Panc1 (cell line): Measurements from ENCODE around the gene RPL39. TPM values are rescaled to one million over a fixed set of nuclear protein-coding genes. Genes with fewer than 3 reads are reported as not detected.

Experiments used
- ATAC-seq: fragments of 200-7000 bp; cut with Tn5 transposase; 2 replicates; pipeline ENCODE4 v1.9.1; 2020; ENCODE audit warnings: mild to moderate bottlenecking, moderate library complexity
- BruUV-seq: library from RNA; stranded (reverse); fragments of 400-500 nt; replicated peaks from 2 replicates; lab custom pipeline; 2021; lab: Mats Ljungman, UMichigan
- CTCF ChIA-PET: fragments of 300-600 bp; sonication (Branson Sonifier 250); formaldehyde crosslinking; loops from one replicate; lab custom pipeline; 2022; ENCODE audit warnings: antibody characterized with exemption; lab: Charles Lee
- POLR2A ChIA-PET: fragments of 300-600 bp; sonication (Branson Sonifier 250); formaldehyde crosslinking; loops from one replicate; lab custom pipeline; 2022; ENCODE audit warnings: antibody characterized with exemption; lab: Charles Lee
- DNase-seq: peaks from one replicate; pipeline ENCODE4 v3.0.0-alpha.2; 2010; ENCODE audit warnings: low read depth, low spot score
- H3K27ac ChIP-seq: 2 replicates; pipeline ENCODE4 v1.5.1; 2011; ENCODE audit warnings: mild to moderate bottlenecking, low read length, inconsistent platforms
- H3K27me3 ChIP-seq: fragments of 200-500 bp; sonication (Bioruptor generic); 2 replicates; pipeline ENCODE4 v1.6.0; 2014; ENCODE audit warnings: low read length, inconsistent platforms; ENCODE audit not compliant: control insufficient read depth, insufficient read depth
- H3K36me3 ChIP-seq: fragments of 200-500 bp; sonication (Bioruptor generic); 2 replicates; pipeline ENCODE4 v1.5.1; 2014; ENCODE audit warnings: inconsistent platforms, mild to moderate bottlenecking, low read length, moderate library complexity; ENCODE audit not compliant: control insufficient read depth, insufficient read depth
- H3K4me1 ChIP-seq: 2 replicates; pipeline ENCODE4 v1.5.1; 2011; ENCODE audit warnings: inconsistent platforms, mild to moderate bottlenecking, low read length, moderate library complexity; ENCODE audit not compliant: control insufficient read depth, insufficient read depth
- H3K4me3 ChIP-seq, 2 experiments: 2 replicates each; pipeline ENCODE4 v1.5.1; 2011 to 2012; ENCODE audit warnings: low read depth in 2 of 2, low read length in 2 of 2, mild to moderate bottlenecking in 2 of 2, inconsistent platforms in 1 of 2, moderate library complexity in 1 of 2
- H3K9me3 ChIP-seq: fragments of 200-500 bp; sonication (Bioruptor generic); 2 replicates; pipeline ENCODE4 v1.5.1; 2014; ENCODE audit warnings: low read depth, mild to moderate bottlenecking, inconsistent platforms, low read length, moderate library complexity; ENCODE audit not compliant: control insufficient read depth, insufficient read depth
- CTCF ChIP-seq: fragments of 450-650 bp; IDR thresholded peaks from 2 replicates; pipeline ENCODE4 v1.5.1; 2017; ENCODE audit warnings: mild to moderate bottlenecking
- POLR2AphosphoS5 ChIP-seq: IDR thresholded peaks from 2 replicates; pipeline ENCODE4 v1.6.1; 2012; ENCODE audit warnings: mild to moderate bottlenecking, low read depth, low read length, moderate library complexity
- REST ChIP-seq, 2 experiments: IDR thresholded peaks; 2 replicates each; pipeline ENCODE4 v1.6.1; 2011 to 2012; ENCODE audit warnings: low read depth in 2 of 2, control low read depth in 1 of 2, low read length in 1 of 2, mild to moderate bottlenecking in 1 of 2, moderate library complexity in 1 of 2; ENCODE audit not compliant: insufficient read depth in 1 of 2
- SIN3A ChIP-seq: IDR thresholded peaks from 2 replicates; pipeline ENCODE4 v1.6.1; 2012; ENCODE audit warnings: low read depth, mild to moderate bottlenecking, low read length, moderate library complexity, borderline replicate concordance; ENCODE audit not compliant: insufficient read depth
- TCF7L2 ChIP-seq: IDR thresholded peaks from 2 replicates; pipeline ENCODE4 v1.6.1; 2011; ENCODE audit warnings: mild to moderate bottlenecking, low read depth, low read length, inconsistent platforms
- in situ Hi-C: cut with HindIII; loops from 2 replicates; pipeline ENCODE4 v1.10.0; 2016; ENCODE audit warnings: low sequenced_read_pairs, low pct_unique_long_range_greater_than_20kb
- intact Hi-C: fragments of 100-400 bp; cut with micrococcal nuclease; formaldehyde crosslinking; loops from one replicate; pipeline ENCODE4 v1.10.0; 2022; ENCODE audit not compliant: unreplicated experiment
- total RNA-seq: library from RNA; stranded (reverse); gene quantifications from one replicate; pipeline ENCODE4 v1.2.1, GENCODE V29; 2021; ENCODE audit not compliant: unreplicated experiment

Gene RPL39
- total RNA-seq, 1 experiment from 2014 or later = 1,882 TPM

GRCh38 chrX:119783026-119783425 lies 8.4 kb downstream of the RPL39 start:
- intact Hi-C loops (no loop called here), in situ Hi-C loops (no loop called here)
- POLR2A ChIA-PET = no interaction called here
- Histone ChIP-seq H3K4me1 (no peaks in the 10 kb centered on the region), H3K9me3 (no peaks in the 10 kb centered on the region), H3K27me3 (no peaks in the 10 kb centered on the region), H3K27ac (no peak overlapping the region), H3K36me3 (peaks cover 10% of the 10 kb centered on the region), H3K4me3 (no peak overlapping the region)
- no TSS peak for BruUV-seq
- DNase-seq (no peak), ATAC-seq (no peak)
- no peak for TF ChIP-seq CTCF
- no peak for TF ChIP-seq TCF7L2
- no peak for TF ChIP-seq POLR2AphosphoS5
- TF ChIP-seq SIN3A = no peak
- TF ChIP-seq REST (IDR thresholded peaks at IDR 0.05; ENCODE audit: insufficient read depth in 1 of 2, low read depth in 2 of 2, low read length in 1 of 2) = no peak
- CTCF ChIA-PET = no interaction called here

- Histone ChIP-seq H3K36me3 (no peaks in the 10 kb centered on the region), H3K4me3 (no peak overlapping the region), H3K27ac (no peak overlapping the region), H3K9me3 (no peaks in the 10 kb centered on the region), H3K4me1 (no peaks in the 10 kb centered on the region), H3K27me3 (no peaks in the 10 kb centered on the region)
- TF ChIP-seq POLR2AphosphoS5 (no peak), SIN3A (no peak), REST (IDR thresholded peaks at IDR 0.05; ENCODE audit: insufficient read depth in 1 of 2, low read depth in 2 of 2, low read length in 1 of 2) (no peak), CTCF (no peak)
- ChIA-PET POLR2A (no interaction called here), CTCF (interaction anchor here (0.7 to 1.0 kb wide), 2 partner anchors 20 to 50 kb away, joined by 3 to 7 read pairs; partner anchors contain the start of gene SOWAHD)
- in situ Hi-C loops (no loop called here), intact Hi-C loops (no loop called here)
- BruUV-seq = no TSS peak
- DNase-seq (no peak), ATAC-seq (no peak)
Observed at GRCh38 chrX:119778829-119779228, 12.6 kb downstream of the RPL39 start.
